Gastrocnemius medialis (tissue), 4 donors: ENCODE results near the gene KCNAB2.

Experiments
- POLR2A ChIP-seq, 2 donors: fragments of 450-650 bp; IDR thresholded peaks; one replicate each; pipeline ENCODE4 v1.6.1; 2017; ENCODE audit warnings: antibody characterized with exemption in 2 of 2, mild to moderate bottlenecking in 2 of 2, moderate library complexity in 2 of 2
- TF ChIP-seq, protein P1 (sequence below), 5 experiments: fragments of 450-650 bp in 3 of 5; fragments of 200-600 bp in 2 of 5; sonication (generic) in 2 of 5; IDR thresholded peaks in 4 of 5; conservative IDR thresholded peaks in 1 of 5; 1 replicate in 4 of 5; 2 replicates in 1 of 5; pipeline ENCODE4 v1.5.1; 2016 to 2019; ENCODE audit warnings: antibody characterized with exemption in 5 of 5, mild to moderate bottlenecking in 3 of 5, moderate library complexity in 3 of 5

GRCh38 chr1:6101826-6102531 lies 56.3 kb downstream of the KCNAB2 start:
- TF ChIP-seq, protein P1, sequence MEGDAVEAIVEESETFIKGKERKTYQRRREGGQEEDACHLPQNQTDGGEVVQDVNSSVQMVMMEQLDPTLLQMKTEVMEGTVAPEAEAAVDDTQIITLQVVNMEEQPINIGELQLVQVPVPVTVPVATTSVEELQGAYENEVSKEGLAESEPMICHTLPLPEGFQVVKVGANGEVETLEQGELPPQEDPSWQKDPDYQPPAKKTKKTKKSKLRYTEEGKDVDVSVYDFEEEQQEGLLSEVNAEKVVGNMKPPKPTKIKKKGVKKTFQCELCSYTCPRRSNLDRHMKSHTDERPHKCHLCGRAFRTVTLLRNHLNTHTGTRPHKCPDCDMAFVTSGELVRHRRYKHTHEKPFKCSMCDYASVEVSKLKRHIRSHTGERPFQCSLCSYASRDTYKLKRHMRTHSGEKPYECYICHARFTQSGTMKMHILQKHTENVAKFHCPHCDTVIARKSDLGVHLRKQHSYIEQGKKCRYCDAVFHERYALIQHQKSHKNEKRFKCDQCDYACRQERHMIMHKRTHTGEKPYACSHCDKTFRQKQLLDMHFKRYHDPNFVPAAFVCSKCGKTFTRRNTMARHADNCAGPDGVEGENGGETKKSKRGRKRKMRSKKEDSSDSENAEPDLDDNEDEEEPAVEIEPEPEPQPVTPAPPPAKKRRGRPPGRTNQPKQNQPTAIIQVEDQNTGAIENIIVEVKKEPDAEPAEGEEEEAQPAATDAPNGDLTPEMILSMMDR (IDR thresholded peaks at IDR 0.05 in 4 of 5, conservative IDR thresholded peaks at IDR 0.05 in 1 of 5): no peak
- TF ChIP-seq POLR2A (IDR thresholded peaks at IDR 0.05): no peak
